AG04450 (cell line): ENCODE results near the gene RNF10. TPM values are rescaled to one million over a fixed set of nuclear protein-coding genes. Genes with fewer than 3 reads are reported as not detected.

Experiments used
- CTCF ChIA-PET: fragments of 300-600, 350-600 bp; formaldehyde crosslinking; extraction: SDS; loops from one replicate; lab custom pipeline; 2022; ENCODE audit warnings: antibody characterized with exemption, inconsistent platforms; lab: Charles Lee
- POLR2A ChIA-PET: fragments of 350-600 bp; formaldehyde crosslinking; extraction: SDS; loops from one replicate; lab custom pipeline; 2021; ENCODE audit warnings: antibody characterized with exemption, inconsistent platforms; lab: Yijun Ruan, JAX
- DNase-seq: peaks from one replicate; pipeline ENCODE4 v3.0.0-alpha.2; 2011; ENCODE audit warnings: low read depth, low spot score
- H3K27ac ChIP-seq: one replicate; pipeline ENCODE4 v1.5.1; 2012; ENCODE audit warnings: low read depth, low read length, control low read depth
- H3K27me3 ChIP-seq: one replicate; pipeline ENCODE4 v1.6.0; 2012; ENCODE audit warnings: low read length; ENCODE audit not compliant: control insufficient read depth, insufficient read depth
- H3K4me3 ChIP-seq: 2 replicates; pipeline ENCODE4 v1.5.1; 2011; ENCODE audit warnings: mild to moderate bottlenecking, low read depth, low read length, control low read depth
- H3K9me3 ChIP-seq: 2 replicates; pipeline ENCODE4 v1.5.1; 2012; ENCODE audit warnings: low read length; ENCODE audit not compliant: control insufficient read depth, insufficient read depth
- polyA plus RNA-seq: library from polyadenylated mRNA; depleted of rRNA; stranded (reverse); fragments of >200 nt; gene quantifications from 2 replicates; pipeline ENCODE4 v1.2.3, GENCODE V29; 2011; rRNA removed
- small RNA-seq: library from RNA; depleted of rRNA; stranded (forward); fragments of <200 nt; gene quantifications from one replicate; pipeline ENCODE3, GENCODE V24; 2012; ENCODE audit warnings: low read depth; ENCODE audit not compliant: insufficient read length
- TF ChIP-seq, protein P1 (sequence below): IDR thresholded peaks from 2 replicates; pipeline ENCODE4 v1.5.1; 2011; ENCODE audit warnings: low read depth, low read length, control low read depth, inconsistent platforms

RNF10 gene
- polyA plus RNA-seq, 1 experiment, result 105 TPM

DNA sequence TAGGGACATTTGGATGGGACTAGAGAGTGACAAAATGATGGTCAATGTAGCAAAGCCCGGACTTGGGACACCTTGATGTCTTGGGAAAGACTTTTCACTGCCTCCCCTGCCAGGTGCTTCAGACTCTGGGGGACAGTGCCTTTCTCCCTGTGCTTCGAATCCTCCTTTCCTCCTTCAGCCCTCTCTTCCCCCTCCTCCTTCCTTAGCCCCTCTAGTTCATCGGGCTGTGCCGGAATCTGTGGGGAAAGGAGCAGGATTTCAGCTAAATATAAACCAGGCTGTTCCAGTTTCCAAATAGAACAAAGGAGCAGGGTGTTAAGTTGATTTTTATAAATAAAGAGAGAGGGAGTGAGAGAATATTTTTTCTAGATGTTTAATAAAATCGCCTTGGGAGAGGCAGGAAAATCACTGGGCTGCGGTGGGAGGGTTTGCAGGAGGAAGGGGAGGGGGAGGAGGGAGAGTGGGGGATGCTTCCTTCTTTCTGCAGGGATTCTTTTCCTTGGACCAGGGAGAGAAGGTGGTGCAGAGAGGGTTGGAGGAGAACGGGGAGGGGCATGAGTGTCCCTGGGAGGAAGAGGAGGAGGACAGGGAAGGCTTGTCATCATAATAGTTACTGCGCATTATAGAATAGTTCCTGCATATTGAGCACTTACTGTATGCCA, 84.9 kb downstream of the RNF10 start:
- CTCF ChIA-PET, result interaction anchor here (1.0 to 1.4 kb wide), 2 partner anchors 27 to 30 kb away, joined by 3 read pairs; no protein-coding TSS in a partner anchor
- Histone ChIP-seq H3K27me3 (peaks cover 32% of the 10 kb centered on the region), H3K9me3 (no peaks in the 10 kb centered on the region; the same call in 1 of the 2 replicates), H3K27ac (no peak overlapping the region), H3K4me3 (no peak overlapping the region)
- DNase-seq, result no peak
- POLR2A ChIA-PET, result no interaction called here
- TF ChIP-seq, protein P1, sequence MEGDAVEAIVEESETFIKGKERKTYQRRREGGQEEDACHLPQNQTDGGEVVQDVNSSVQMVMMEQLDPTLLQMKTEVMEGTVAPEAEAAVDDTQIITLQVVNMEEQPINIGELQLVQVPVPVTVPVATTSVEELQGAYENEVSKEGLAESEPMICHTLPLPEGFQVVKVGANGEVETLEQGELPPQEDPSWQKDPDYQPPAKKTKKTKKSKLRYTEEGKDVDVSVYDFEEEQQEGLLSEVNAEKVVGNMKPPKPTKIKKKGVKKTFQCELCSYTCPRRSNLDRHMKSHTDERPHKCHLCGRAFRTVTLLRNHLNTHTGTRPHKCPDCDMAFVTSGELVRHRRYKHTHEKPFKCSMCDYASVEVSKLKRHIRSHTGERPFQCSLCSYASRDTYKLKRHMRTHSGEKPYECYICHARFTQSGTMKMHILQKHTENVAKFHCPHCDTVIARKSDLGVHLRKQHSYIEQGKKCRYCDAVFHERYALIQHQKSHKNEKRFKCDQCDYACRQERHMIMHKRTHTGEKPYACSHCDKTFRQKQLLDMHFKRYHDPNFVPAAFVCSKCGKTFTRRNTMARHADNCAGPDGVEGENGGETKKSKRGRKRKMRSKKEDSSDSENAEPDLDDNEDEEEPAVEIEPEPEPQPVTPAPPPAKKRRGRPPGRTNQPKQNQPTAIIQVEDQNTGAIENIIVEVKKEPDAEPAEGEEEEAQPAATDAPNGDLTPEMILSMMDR, result no peak

DNA sequence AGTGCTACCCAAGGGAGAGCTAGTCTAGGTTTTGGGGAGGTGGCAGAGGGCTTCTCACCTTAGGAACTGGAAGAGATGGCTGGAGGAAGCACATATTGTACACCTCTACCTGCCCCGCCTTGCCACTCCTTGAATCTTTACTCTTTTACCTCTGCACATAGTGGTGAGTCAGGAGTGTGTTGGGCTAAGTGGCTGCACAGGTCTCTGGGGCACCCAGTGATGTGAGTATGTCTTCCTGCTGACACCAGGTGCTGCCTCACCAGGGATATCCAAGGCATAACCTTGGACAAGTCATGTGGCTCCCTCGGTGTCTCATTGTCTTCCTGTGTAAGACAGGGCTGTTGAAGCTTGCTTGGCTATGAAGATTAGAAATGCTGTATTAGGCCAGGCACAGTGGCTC, 86.5 kb downstream of the RNF10 start:
- Histone ChIP-seq H3K9me3 (no peaks in the 10 kb centered on the region; the same call in 1 of the 2 replicates), H3K27me3 (peaks cover 32% of the 10 kb centered on the region), H3K4me3 (no peak overlapping the region), H3K27ac (no peak overlapping the region)
- TF ChIP-seq, protein P1, result no peak
- ChIA-PET CTCF (interaction anchor here (0.6 to 1.4 kb wide), 2 partner anchors 26 to 29 kb away, joined by 3 to 4 read pairs; no protein-coding TSS in a partner anchor), POLR2A (no interaction called here)
- no peak for DNase-seq

DNA sequence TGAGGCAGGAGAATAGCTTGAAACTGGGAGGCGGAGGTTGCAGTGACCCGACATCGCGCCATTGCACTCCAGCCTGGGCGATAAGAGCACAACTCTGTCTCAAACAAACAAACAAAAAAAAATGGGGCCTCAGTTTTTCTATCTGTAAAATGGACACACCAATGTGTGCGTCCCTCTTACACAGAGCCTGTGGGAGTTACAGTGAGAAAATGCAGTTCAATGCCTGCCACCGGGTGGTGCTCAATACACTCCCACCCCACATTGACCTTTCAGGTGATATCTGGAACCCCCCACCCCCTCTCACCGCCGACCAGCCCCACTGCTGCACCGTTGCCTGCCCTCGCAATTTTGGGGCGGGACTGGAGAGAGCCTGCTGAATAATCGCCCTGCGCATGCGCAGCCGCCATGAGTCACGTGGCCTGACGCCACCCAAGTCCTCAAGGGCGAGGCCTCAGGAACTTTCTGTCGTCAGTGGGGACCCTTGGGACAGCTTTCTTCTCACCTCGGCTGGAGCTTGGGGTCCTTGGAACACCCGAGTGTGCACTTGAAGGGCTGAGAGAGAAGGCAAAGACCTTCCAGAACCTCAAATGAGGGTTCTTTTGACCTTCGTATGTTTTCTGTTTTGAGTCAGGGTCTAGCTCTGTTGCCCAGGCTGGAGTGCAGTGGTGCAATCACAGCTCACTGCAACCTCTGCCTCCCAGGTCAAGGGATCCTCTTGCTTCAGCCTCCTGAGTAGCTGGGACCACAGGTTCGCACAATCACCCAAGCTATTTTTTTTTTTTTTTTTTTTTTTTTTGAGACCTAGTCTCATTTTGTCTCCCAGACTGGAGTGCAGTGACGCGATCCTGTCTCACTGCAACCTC, 91.6 kb downstream of the RNF10 start:
- ChIA-PET POLR2A (no interaction called here), CTCF (interaction anchor here (0.6 to 1.2 kb wide), 3 partner anchors 21 to 372 kb away, joined by 3 to 16 read pairs (median 5); no protein-coding TSS in a partner anchor)
- TF ChIP-seq, protein P1, result no peak
- DNase-seq, result no peak
- Histone ChIP-seq H3K27ac (no peak overlapping the region), H3K4me3 (no peak overlapping the region), H3K27me3 (peaks cover 20% of the 10 kb centered on the region), H3K9me3 (no peaks in the 10 kb centered on the region; the same call in 1 of the 2 replicates)

Small RNA genes within 50 kb of the gene (small RNA-seq; reads per million reads assigned to genes)
- gene RF00019, result not detected

Other genes starting within 250 kb of the RNF10 start
- under 0.01 TPM in 2 replicates for gene RNU4-2, start 242.5 kb upstream of the RNF10 start, polyA plus RNA-seq
- gene RNU4-1, start 241.1 kb upstream of the RNF10 start, polyA plus RNA-seq, result under 0.01 TPM in 1 of 2 replicates, not detected in the other
- 1.4 and 1.9 TPM in 2 replicates for gene SIRT4, start 232.0 kb upstream of the RNF10 start, polyA plus RNA-seq
- 0.20 and 0.41 TPM in 2 replicates for gene PLA2G1B, start 206.6 kb upstream of the RNF10 start, polyA plus RNA-seq
- not detected in 2 replicates for gene MSI1, start 165.2 kb upstream of the RNF10 start, polyA plus RNA-seq
- gene COX6A1, start 96.2 kb upstream of the RNF10 start, polyA plus RNA-seq, result 414 and 536 TPM in 2 replicates
- gene TRIAP1, start 88.0 kb upstream of the RNF10 start, polyA plus RNA-seq, result 56.2 and 70.7 TPM in 2 replicates
- gene GATC, start 87.9 kb upstream of the RNF10 start, polyA plus RNA-seq, result 20.6 and 25.9 TPM in 2 replicates
- gene SRSF9, start 64.6 kb upstream of the RNF10 start, polyA plus RNA-seq, result 127 and 154 TPM in 2 replicates
- gene DYNLL1, start 38.2 kb upstream of the RNF10 start, polyA plus RNA-seq, result 649 and 720 TPM in 2 replicates
- 36.2 and 47.1 TPM in 2 replicates for gene COQ5, start 5.2 kb upstream of the RNF10 start, polyA plus RNA-seq
- 49.8 and 54.0 TPM in 2 replicates for gene POP5, start 47.0 kb downstream of the RNF10 start, polyA plus RNA-seq
- gene CABP1, start 106.3 kb downstream of the RNF10 start, polyA plus RNA-seq, result 0.09 and 0.27 TPM in 2 replicates
- 76.7 and 84.2 TPM in 2 replicates for gene MLEC, start 152.8 kb downstream of the RNF10 start, polyA plus RNA-seq
- 35.7 and 41.9 TPM in 2 replicates for gene UNC119B, start 176.1 kb downstream of the RNF10 start, polyA plus RNA-seq
- gene ACADS, start 191.5 kb downstream of the RNF10 start, polyA plus RNA-seq, result 4.0 and 5.5 TPM in 2 replicates